A673 (cell line): ENCODE measurements around the gene CCDC34.
"Not testable (repeated sequence)": the region's sequence is repeated elsewhere in the genome, so short reads cannot be mapped to it uniquely, and the experiment has no call there.

Experiments
- CTCF ChIP-seq: fragments of 300-800, 200-600 bp; sonication (generic); conservative IDR thresholded peaks from 2 replicates; pipeline ENCODE4 v1.5.1; 2017; ENCODE audit warnings: low read depth, mild to moderate bottlenecking, antibody characterized with exemption, low read length, moderate library complexity, mixed read lengths
- EZH2 ChIP-seq: fragments of 200-600 bp; sonication (generic); IDR thresholded peaks from 2 replicates; pipeline ENCODE4 v1.6.1; 2017; ENCODE audit warnings: borderline replicate concordance, low read depth, mild to moderate bottlenecking, mixed read lengths, antibody characterized with exemption, low read length; ENCODE audit not compliant: poor library complexity, severe bottlenecking

GRCh38 chr11:27322196-27322595 lies 40.8 kb downstream of the CCDC34 start:
- TF ChIP-seq CTCF, EZH2: not testable (repeated sequence)
